Tibial artery (tissue), 4 donors: ENCODE results near the gene NMU.

Source experiments
- DNase-seq, 2 donors: peaks; one replicate each; pipeline ENCODE4 v3.0.0-alpha.2; 2019
- H3K27ac ChIP-seq, 2 donors: fragments of 200-600 bp; sonication (generic) in 1 of 2; 1 replicate in 1 of 2; 2 replicates in 1 of 2; pipeline ENCODE4 v1.5.1; 2018 to 2019; ENCODE audit warnings: mild to moderate bottlenecking in 1 of 2
- H3K27me3 ChIP-seq, 2 donors: fragments of 200-600 bp; sonication (generic) in 1 of 2; one replicate each; pipeline versions ENCODE4 v1.5.1 to v1.6.0; 2016 to 2019
- H3K36me3 ChIP-seq, 3 donors: fragments of 200-600 bp; sonication (generic) in 2 of 3; one replicate each; pipeline ENCODE4 v1.5.1; 2016 to 2019; ENCODE audit warnings: mild to moderate bottlenecking in 2 of 3
- H3K4me1 ChIP-seq, 4 donors: fragments of 200-600 bp; sonication (generic) in 2 of 4; 1 replicate in 3 of 4; 2 replicates in 1 of 4; pipeline ENCODE4 v1.5.1; 2016 to 2019
- H3K4me3 ChIP-seq, 2 donors: fragments of 200-600 bp; sonication (generic) in 1 of 2; 1 replicate in 1 of 2; 2 replicates in 1 of 2; pipeline ENCODE4 v1.5.1; 2018 to 2019; ENCODE audit warnings: mild to moderate bottlenecking in 2 of 2
- H3K9me3 ChIP-seq, 3 donors: fragments of 200-600 bp; sonication (generic) in 1 of 3; one replicate each; pipeline ENCODE4 v1.5.1; 2016 to 2019
- intact Hi-C: fragments of 100-400 bp; cut with DNase I; formaldehyde crosslinking; loops from one replicate; pipeline ENCODE4 v1.15.0; 2023; ENCODE audit warnings: low total_unique reads
- TF ChIP-seq, protein P1 (sequence below), 2 experiments: fragments of 200-600 bp in 1 of 2; fragments of 450-650 bp in 1 of 2; IDR thresholded peaks; one replicate each; pipeline ENCODE4 v1.5.1; 2017 to 2019; ENCODE audit warnings: antibody characterized with exemption in 2 of 2, mild to moderate bottlenecking in 1 of 2, moderate library complexity in 1 of 2

The NMU gene

DNA sequence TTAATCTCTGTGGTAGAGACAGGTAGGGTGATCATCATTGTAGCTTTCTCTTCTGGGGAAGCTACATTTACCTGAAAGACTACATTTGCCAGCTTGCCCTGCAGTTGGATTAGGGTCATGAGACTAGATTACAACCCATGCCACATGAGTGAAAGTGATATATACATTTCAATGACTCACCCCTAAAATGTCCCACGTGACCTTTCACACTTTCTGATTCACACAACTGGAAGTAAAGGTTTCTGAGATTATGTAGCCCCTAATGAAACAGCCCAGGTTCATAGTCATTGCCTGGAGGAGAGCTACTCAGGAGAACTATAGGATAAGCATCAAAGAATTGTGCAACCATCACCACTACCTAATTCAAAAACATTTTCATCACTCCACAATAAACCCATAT, 61.8 kb downstream of the NMU start:
- Histone ChIP-seq H3K4me3 (no peak overlapping the region), H3K27me3 (no peaks in the 10 kb centered on the region), H3K4me1 (no peaks in the 10 kb centered on the region), H3K9me3 (peaks cover 3 to 23% (median 19%) of the 10 kb centered on the region in 3 donors), H3K27ac (no peak overlapping the region), H3K36me3 (no peaks in the 10 kb centered on the region)
- TF ChIP-seq, protein P1, sequence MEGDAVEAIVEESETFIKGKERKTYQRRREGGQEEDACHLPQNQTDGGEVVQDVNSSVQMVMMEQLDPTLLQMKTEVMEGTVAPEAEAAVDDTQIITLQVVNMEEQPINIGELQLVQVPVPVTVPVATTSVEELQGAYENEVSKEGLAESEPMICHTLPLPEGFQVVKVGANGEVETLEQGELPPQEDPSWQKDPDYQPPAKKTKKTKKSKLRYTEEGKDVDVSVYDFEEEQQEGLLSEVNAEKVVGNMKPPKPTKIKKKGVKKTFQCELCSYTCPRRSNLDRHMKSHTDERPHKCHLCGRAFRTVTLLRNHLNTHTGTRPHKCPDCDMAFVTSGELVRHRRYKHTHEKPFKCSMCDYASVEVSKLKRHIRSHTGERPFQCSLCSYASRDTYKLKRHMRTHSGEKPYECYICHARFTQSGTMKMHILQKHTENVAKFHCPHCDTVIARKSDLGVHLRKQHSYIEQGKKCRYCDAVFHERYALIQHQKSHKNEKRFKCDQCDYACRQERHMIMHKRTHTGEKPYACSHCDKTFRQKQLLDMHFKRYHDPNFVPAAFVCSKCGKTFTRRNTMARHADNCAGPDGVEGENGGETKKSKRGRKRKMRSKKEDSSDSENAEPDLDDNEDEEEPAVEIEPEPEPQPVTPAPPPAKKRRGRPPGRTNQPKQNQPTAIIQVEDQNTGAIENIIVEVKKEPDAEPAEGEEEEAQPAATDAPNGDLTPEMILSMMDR (IDR thresholded peaks at IDR 0.05) = no peak
- intact Hi-C loops = no loop called here
- no peak for DNase-seq

DNA sequence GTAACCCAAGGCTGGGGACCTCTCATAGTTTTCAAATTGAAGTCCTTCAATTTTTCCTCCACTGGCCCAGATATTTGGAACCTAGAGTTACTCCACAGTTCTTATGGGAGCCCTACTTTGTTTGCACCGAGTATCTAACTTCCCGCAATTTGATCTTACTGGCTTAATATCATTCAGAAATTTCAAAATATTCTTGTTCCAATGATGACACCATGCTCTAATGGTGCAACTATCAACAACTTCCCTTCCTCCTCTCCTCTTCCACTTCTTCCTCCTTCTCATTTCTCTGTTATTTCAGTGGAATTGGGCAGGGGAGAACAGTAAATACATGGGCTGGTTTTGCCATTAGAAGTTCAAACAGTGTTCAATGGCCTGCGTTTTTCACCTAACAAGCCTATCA, 64.3 kb downstream of the NMU start:
- H3K27ac ChIP-seq = no peak overlapping the region
- H3K4me1 ChIP-seq = no peaks in the 10 kb centered on the region
- TF ChIP-seq, protein P1 (IDR thresholded peaks at IDR 0.05) = no peak
- intact Hi-C loops = no loop called here
- H3K9me3 ChIP-seq = peaks cover 3 to 22% (median 14%) of the 10 kb centered on the region in 3 donors
- no peaks in the 10 kb centered on the region for H3K36me3 ChIP-seq
- DNase-seq = no peak
- no peaks in the 10 kb centered on the region for H3K27me3 ChIP-seq
- no peak overlapping the region for H3K4me3 ChIP-seq

DNA sequence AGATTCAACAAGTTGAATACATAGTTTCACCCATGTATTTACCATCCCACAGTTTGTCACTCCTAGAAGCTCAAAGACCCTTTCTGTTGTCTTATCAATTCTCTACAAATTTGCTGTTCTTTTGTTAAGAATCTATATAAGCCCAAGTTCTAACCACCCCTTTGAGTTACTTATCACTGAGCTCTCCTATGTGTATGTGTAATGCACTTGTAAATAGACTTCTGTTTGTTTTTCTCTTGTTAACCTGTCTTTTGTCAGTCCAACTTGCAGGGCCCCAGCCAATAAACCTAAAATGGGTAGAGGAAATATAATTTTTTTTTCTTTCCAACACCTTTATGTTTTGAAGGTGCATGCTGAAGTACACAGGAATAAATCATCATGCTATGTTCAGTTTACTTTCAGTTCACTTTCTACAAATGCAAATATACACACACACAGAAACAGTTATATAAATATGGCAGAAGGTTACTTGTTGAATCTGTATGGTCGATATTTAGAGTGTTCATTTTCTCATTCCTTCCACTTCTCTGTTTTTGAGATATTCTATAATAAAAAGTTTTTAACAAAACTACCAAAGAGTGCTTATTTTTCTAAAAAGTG, 67.1 kb downstream of the NMU start:
- no peak for DNase-seq
- TF ChIP-seq, protein P1 (IDR thresholded peaks at IDR 0.05) = no peak
- no peaks in the 10 kb centered on the region for H3K27me3 ChIP-seq
- H3K4me1 ChIP-seq = no peaks in the 10 kb centered on the region
- intact Hi-C loops = no loop called here
- no peak overlapping the region for H3K27ac ChIP-seq
- H3K36me3 ChIP-seq = no peaks in the 10 kb centered on the region
- H3K9me3 ChIP-seq = no peaks in the 10 kb centered on the region
- H3K4me3 ChIP-seq = no peak overlapping the region

DNA sequence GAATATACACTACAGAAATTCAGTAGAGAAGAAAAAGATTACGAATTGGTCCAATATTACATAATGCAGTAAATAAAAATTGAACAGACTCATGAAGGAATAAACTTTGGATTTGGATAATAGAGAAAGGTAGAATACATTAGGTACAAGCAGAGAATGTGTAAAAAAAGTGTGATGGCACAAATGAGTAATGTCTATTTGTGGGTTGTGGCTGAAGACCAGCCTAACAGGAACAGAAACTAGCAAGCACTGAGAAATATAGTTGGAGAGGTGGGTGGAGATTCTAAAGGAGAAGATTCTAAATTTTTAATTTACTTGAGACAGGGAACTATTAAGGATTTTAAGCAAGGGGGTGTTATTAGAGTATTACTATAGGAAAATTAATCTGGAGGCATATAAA, 74.2 kb downstream of the NMU start:
- no peaks in the 10 kb centered on the region for H3K36me3 ChIP-seq
- intact Hi-C loops = no loop called here
- no peak overlapping the region for H3K4me3 ChIP-seq

DNA sequence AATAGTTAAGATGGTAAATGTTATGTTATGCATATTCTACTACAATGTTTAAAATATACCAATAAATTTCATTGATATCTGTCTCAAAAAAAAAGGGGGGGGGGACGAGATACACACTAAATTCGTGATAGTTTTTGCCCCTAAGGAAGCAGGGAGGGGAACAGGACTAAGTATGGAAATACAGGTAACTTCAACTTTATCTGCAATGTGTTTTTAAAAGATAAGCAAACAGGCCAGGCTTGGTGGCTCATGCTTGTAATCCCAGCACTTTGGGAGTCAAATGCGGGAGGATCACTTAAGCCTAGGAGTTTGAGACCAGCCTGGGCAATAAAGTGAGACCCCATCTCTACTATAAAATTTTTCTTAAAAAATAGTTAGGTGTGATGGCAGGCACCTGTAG, 76.0 kb downstream of the NMU start:
- Histone ChIP-seq H3K27ac (no peak overlapping the region), H3K4me1 (no peaks in the 10 kb centered on the region), H3K4me3 (no peak overlapping the region), H3K27me3 (no peaks in the 10 kb centered on the region), H3K36me3 (no peaks in the 10 kb centered on the region), H3K9me3 (no peaks in the 10 kb centered on the region)
- intact Hi-C loops = no loop called here
- TF ChIP-seq, protein P1 (IDR thresholded peaks at IDR 0.05) = no peak
- no peak for DNase-seq

More for the DNA sequence above, 74.2 kb downstream of the NMU start:
- Histone ChIP-seq H3K4me1 (no peaks in the 10 kb centered on the region), H3K27me3 (no peaks in the 10 kb centered on the region), H3K27ac (no peak overlapping the region), H3K9me3 (no peaks in the 10 kb centered on the region)
- no peak for DNase-seq
- TF ChIP-seq, protein P1 (IDR thresholded peaks at IDR 0.05) = no peak
